Nephron (organoid): ENCODE data around the gene SPATA25.
"Not testable (repeated sequence)": the region's sequence is repeated elsewhere in the genome, so short reads cannot be mapped to it uniquely, and the experiment has no call there.

Source experiments
- H3K27ac Mint-ChIP-seq, 3 experiments: 2 replicates each; pipeline ENCODE4 v1.8.0; 2020; ENCODE audit warnings: mixed read lengths in 3 of 3, mild to moderate bottlenecking in 2 of 3, moderate library complexity in 1 of 3
- H3K27me3 Mint-ChIP-seq: 2 replicates; pipeline ENCODE4 v1.8.0; 2021; ENCODE audit warnings: low read depth, mild to moderate bottlenecking, moderate library complexity, mixed read lengths
- H3K36me3 Mint-ChIP-seq: 2 replicates; pipeline ENCODE4 v1.8.0; 2020; ENCODE audit warnings: low read depth, mixed read lengths
- H3K4me1 Mint-ChIP-seq: 2 replicates; pipeline ENCODE4 v1.8.0; 2020; ENCODE audit warnings: mixed read lengths
- H3K4me3 Mint-ChIP-seq, 3 experiments: 2 replicates each; pipeline ENCODE4 v1.8.0; 2020; ENCODE audit warnings: mild to moderate bottlenecking in 3 of 3, mixed read lengths in 3 of 3, moderate library complexity in 2 of 3
- H3K9me3 Mint-ChIP-seq: 2 replicates; pipeline ENCODE4 v1.8.0; 2020; ENCODE audit warnings: mixed read lengths
- CTCF ChIP-seq, 3 experiments: fragments of 200-600 bp; sonication (generic); IDR thresholded peaks; one replicate each; pipeline ENCODE4 v1.5.0; 2021; ENCODE audit warnings: antibody characterized with exemption in 3 of 3; ENCODE audit not compliant: unreplicated experiment in 3 of 3

Gene SPATA25

GRCh38 chr20:45887346-45887715, at the start of gene SPATA25:
Gene SPATA25 (minus strand): TSS chr20:45887622. CDS start chr20:45887590, 32 bp downstream.
- H3K4me3 Mint-ChIP-seq: peak within 1 kb of the TSS in 2 of 3 experiments; percentile 27 to 47
- no peaks in the 10 kb centered on the region for H3K27me3 Mint-ChIP-seq
- H3K9me3 Mint-ChIP-seq: no peaks in the 10 kb centered on the region
- H3K27ac Mint-ChIP-seq: no peak within 1 kb of the TSS
- H3K36me3 Mint-ChIP-seq: peaks cover 25% of the 10 kb centered on the region
- TF ChIP-seq CTCF (IDR thresholded peaks at IDR 0.05; ENCODE audit: unreplicated experiment in 3 of 3): no peak
- peaks cover 13% of the 10 kb centered on the region for H3K4me1 Mint-ChIP-seq

DNA sequence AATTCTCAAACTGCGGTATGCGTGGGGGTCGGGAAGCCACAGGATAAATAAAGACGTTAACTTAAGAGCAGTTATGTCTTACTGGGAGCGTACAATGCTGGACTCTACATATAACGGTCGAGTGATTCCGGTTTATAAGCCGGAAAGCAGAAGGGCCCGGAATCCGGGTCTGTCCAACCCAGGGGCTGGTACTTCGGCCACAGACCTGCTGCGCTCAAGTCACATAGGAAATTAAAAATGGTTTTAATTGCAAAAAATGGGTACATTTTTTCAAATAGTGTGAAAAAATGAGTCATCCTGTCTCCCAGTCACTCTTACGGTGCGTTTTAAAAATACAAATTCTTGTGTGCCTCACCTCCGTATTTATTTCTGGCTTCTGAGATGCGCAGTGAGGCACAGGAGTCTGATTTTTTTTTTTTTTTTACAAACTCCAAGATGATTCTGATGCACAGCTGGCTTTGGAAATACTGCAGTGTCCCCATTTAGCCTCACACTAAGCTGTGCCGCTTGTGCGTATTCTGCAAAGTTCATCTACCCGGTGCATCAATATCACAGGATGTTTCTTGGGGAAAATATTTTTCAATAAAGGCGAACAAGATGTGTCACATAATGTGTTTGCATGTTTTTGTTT, 48.1 kb upstream of the SPATA25 start:
- Mint-ChIP-seq H3K36me3 (peaks cover 31% of the 10 kb centered on the region), H3K4me1 (peaks cover 19% of the 10 kb centered on the region), H3K4me3 (peak overlapping the region; percentile 88 to 95 (median 93)), H3K27ac (peak overlapping the region; percentile 97 to 100 (median 99)), H3K9me3 (no peaks in the 10 kb centered on the region), H3K27me3 (no peaks in the 10 kb centered on the region)
- no peak for TF ChIP-seq CTCF (IDR thresholded peaks at IDR 0.05; ENCODE audit: unreplicated experiment in 3 of 3)

- Mint-ChIP-seq H3K27me3 (no peaks in the 10 kb centered on the region), H3K9me3 (no peaks in the 10 kb centered on the region), H3K4me3 (peak within 1 kb of the TSS; percentile 99 to 100 (median 99)), H3K27ac (peak within 1 kb of the TSS; percentile 99 to 100 (median 100)), H3K36me3 (peaks cover 26% of the 10 kb centered on the region), H3K4me1 (peaks cover 19% of the 10 kb centered on the region)
- TF ChIP-seq CTCF (IDR thresholded peaks at IDR 0.05; ENCODE audit: unreplicated experiment in 3 of 3): no peak
Observed at GRCh38 chr20:45934586-45935415, 47.4 kb upstream of the SPATA25 start, which contains the start of gene PCIF1. Gene PCIF1 (plus strand): TSS chr20:45934683. CDS start chr20:45939000, 4,317 bp downstream.

- peak overlapping the region; percentile 99 to 100 (median 100) for H3K27ac Mint-ChIP-seq
- peaks cover 20% of the 10 kb centered on the region for H3K36me3 Mint-ChIP-seq
- peak overlapping the region; percentile 99 to 100 (median 99) for H3K4me3 Mint-ChIP-seq
- H3K9me3 Mint-ChIP-seq: no peaks in the 10 kb centered on the region
- H3K27me3 Mint-ChIP-seq: no peaks in the 10 kb centered on the region
- H3K4me1 Mint-ChIP-seq: peaks cover 19% of the 10 kb centered on the region
- no peak for TF ChIP-seq CTCF (IDR thresholded peaks at IDR 0.05; ENCODE audit: unreplicated experiment in 3 of 3)
Observed at GRCh38 chr20:45934046-45934585, 46.7 kb upstream of the SPATA25 start.

DNA sequence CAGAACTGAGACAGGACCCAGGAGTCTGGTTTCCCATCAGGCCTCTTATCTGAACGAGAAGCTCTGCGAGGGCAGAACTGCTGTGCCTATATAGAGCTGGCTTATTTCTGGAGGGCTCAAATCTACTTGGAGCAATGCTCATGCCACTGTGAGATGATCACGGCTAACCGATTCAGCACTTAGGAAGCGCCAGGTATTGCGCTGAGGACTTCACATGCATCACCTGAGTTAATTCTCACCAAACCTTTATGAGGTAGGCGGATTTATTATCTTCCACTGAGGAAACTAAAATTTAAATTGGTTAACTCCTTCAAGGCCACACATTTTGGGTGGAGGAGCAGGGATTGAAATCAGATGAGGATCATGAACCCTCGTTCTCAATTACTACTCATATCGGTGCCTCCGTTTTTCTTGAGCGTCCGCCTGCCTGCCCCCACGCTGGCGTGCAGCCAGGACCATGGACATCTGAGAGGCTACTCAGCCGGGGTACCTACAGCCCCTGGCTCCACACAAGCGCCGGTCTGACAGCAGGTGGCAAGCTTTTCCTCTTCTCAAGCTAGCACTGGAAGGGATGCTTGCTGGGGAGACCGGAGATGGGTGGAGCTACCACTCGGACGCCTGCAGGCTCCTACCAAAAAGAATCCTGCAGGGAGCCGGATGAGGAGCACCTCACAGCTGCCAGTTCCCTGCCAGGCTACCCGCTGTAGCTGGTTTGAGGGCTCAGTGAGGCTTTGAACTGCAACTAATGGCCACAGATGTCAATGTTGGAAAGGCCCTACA, 46.0 kb upstream of the SPATA25 start:
- Mint-ChIP-seq H3K27ac (peak overlapping the region; percentile 99 to 100 (median 100)), H3K27me3 (no peaks in the 10 kb centered on the region), H3K4me1 (peaks cover 19% of the 10 kb centered on the region), H3K4me3 (peak overlapping the region; percentile 99 to 100 (median 99)), H3K36me3 (peaks cover 14% of the 10 kb centered on the region), H3K9me3 (no peaks in the 10 kb centered on the region)
- TF ChIP-seq CTCF (IDR thresholded peaks at IDR 0.05; ENCODE audit: unreplicated experiment in 3 of 3): peak in 2 of 3 experiments; percentile 12 to 38

GRCh38 chr20:45931680-45932079, 44.3 kb upstream of the SPATA25 start:
- not testable (repeated sequence) for H3K36me3 Mint-ChIP-seq, H3K27ac Mint-ChIP-seq, H3K27me3 Mint-ChIP-seq, H3K9me3 Mint-ChIP-seq
- Mint-ChIP-seq H3K4me1 (peaks cover 11% of the 10 kb centered on the region), H3K4me3 (peak overlapping the region; percentile 8 to 47 (median 41))
